GM12891 (cell line): ENCODE measurements around the gene RAB6A.

Experiments used
- POLR2A ChIP-seq: IDR thresholded peaks from 2 replicates; pipeline ENCODE4 v1.6.1; 2011; ENCODE audit warnings: low read depth, low read length, control low read depth
- POLR2AphosphoS5 ChIP-seq: IDR thresholded peaks from 2 replicates; pipeline ENCODE4 v1.6.1; 2011; ENCODE audit warnings: low read depth, low read length, control low read depth
- SPI1 ChIP-seq: IDR thresholded peaks from 2 replicates; pipeline ENCODE4 v1.6.1; 2011; ENCODE audit warnings: low read depth, low read length, control low read depth
- TAF1 ChIP-seq: IDR thresholded peaks from 2 replicates; pipeline ENCODE4 v1.6.1; 2011; ENCODE audit warnings: low read depth, low read length, control low read depth

DNA sequence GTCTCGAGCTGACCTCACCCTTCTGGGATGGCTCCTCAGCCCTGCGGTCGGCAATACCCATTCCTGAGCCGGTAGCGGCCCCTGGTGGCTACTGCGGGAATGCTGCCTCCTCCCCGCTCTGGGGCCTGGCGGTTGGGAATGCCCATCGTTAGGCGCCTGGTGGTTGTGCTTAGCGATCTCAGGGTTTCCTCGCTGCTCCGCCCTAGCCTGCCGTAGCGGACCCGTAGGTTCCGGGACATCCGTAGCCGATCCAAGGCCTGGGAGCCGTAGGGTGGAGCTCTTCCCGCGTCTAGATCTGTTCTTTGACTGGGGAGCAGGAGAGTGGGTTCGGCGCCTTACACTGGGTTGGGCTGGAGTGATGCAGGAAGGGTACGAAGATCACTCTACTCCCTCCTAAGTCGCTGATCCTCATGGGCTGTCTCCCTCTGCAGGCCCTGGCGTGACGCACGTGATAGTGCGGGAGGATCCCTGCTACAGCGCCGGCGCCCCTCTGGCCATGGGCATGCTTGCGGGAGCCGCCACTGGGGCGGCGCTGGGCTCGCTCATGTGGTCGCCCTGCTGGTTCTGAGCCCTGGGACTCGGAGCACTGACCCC is 99.7 kb downstream of the RAB6A start:
- TF ChIP-seq POLR2AphosphoS5 (no peak), TAF1 (no peak), SPI1 (no peak), POLR2A (no peak)
